BJ (cell line): ENCODE measurements around the gene MCU. TPM values are rescaled to one million over a fixed set of nuclear protein-coding genes. Genes with fewer than 3 reads are reported as not detected.

Source experiments
- CTCF ChIA-PET: fragments of 350-600 bp; formaldehyde crosslinking; extraction: SDS; loops from one replicate; lab custom pipeline; 2021; ENCODE audit warnings: antibody characterized with exemption, inconsistent platforms; lab: Yijun Ruan, JAX
- POLR2A ChIA-PET: fragments of 300-600 bp; sonication (Branson Sonifier 250); formaldehyde crosslinking; extraction: SDS; loops from one replicate; lab custom pipeline; 2021; ENCODE audit warnings: antibody characterized with exemption; lab: Charles Lee
- DNase-seq: peaks from one replicate; pipeline ENCODE4 v3.0.0-alpha.2; 2011; ENCODE audit warnings: low read depth
- H3K27me3 ChIP-seq: 2 replicates; pipeline ENCODE4 v1.6.0; 2011; ENCODE audit warnings: low read length; ENCODE audit not compliant: control insufficient read depth, insufficient read depth
- H3K36me3 ChIP-seq: 2 replicates; pipeline ENCODE4 v1.5.1; 2011; ENCODE audit warnings: low read length; ENCODE audit not compliant: control insufficient read depth, insufficient read depth
- H3K4me3 ChIP-seq: 2 replicates; pipeline ENCODE4 v1.5.1; 2011; ENCODE audit warnings: low read depth, mild to moderate bottlenecking, control low read depth, low read length
- CTCF ChIP-seq: IDR thresholded peaks from 2 replicates; pipeline ENCODE4 v1.5.1; 2011; ENCODE audit warnings: low read depth, mild to moderate bottlenecking, control low read depth, inconsistent platforms, low read length, moderate library complexity; ENCODE audit not compliant: insufficient read depth
- polyA plus RNA-seq: library from polyadenylated mRNA; depleted of rRNA; stranded (reverse); fragments of >200 nt; gene quantifications from 2 replicates; pipeline ENCODE4 v1.2.3, GENCODE V29; 2011

Gene MCU
- polyA plus RNA-seq, 1 experiment: 78.7 TPM

DNA sequence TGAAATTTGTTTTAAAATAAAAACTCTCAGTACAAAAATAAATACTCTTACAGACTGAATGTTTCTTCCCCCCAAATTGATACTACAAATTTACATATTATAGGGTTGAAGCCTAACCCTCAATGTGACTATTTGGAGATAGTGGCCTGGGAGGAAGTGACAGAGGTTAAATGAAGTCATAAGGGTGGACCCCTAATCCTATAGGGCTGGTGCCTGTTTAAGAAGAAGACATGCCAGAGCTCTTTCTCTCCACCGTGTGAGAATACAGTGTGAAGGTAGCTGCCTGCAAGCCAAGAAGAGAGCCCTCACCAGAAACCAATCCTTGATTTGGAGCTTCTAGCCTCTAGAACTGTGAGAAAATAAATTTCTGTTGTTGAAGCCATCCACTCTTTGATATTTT lies 67.6 kb downstream of the MCU start:
- H3K27me3 ChIP-seq: no peaks in the 10 kb centered on the region
- no peak for TF ChIP-seq CTCF
- peaks cover under 1% of the 10 kb centered on the region; the same call in 1 of the 2 replicates for H3K36me3 ChIP-seq
- POLR2A ChIA-PET: interaction anchor here (0.6 kb wide), 1 partner anchor 72 kb away, joined by 4 read pairs; no protein-coding TSS in a partner anchor
- DNase-seq: no peak
- H3K4me3 ChIP-seq: no peak overlapping the region
- CTCF ChIA-PET: interaction anchor here (0.7 kb wide), 1 partner anchor 608 kb away, joined by 3 read pairs; no protein-coding TSS in a partner anchor

DNA sequence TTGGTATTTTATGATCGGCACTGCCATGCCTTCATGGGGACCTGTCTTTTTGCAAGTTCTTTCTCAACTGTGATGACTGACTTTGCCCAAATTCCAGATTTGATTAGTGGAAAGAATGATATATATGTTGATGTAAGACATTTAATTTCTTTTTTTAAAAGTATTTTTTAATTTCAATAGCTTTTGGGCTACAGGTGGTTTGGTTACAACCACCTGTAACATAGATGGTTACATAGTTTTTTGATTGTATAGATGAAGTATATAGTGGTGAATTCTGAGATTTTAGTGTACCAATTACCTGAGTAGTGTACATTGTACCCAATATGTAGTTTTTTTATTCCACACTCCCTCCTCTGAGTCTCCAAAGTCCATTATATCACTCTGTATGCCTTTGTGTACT lies 69.6 kb downstream of the MCU start:
- no peak for TF ChIP-seq CTCF
- Histone ChIP-seq H3K4me3 (no peak overlapping the region), H3K27me3 (no peaks in the 10 kb centered on the region), H3K36me3 (no peaks in the 10 kb centered on the region)
- DNase-seq: no peak
- POLR2A ChIA-PET: no interaction called here
- CTCF ChIA-PET: interaction anchor here (1.1 kb wide), 1 partner anchor 68 kb away, joined by 3 read pairs; no protein-coding TSS in a partner anchor

- H3K27me3 ChIP-seq: no peaks in the 10 kb centered on the region
- DNase-seq: no peak
- H3K36me3 ChIP-seq: no peaks in the 10 kb centered on the region
- TF ChIP-seq CTCF: no peak
- ChIA-PET CTCF (interaction anchor here (1.1 kb wide), 1 partner anchor 69 kb away, joined by 3 read pairs; no protein-coding TSS in a partner anchor), POLR2A (no interaction called here)
- H3K4me3 ChIP-seq: no peak overlapping the region
Measured at GRCh38 chr10:72762042-72762441, 70.1 kb downstream of the MCU start.

GRCh38 chr10:72763201-72763600 lies 71.3 kb downstream of the MCU start:
- ChIA-PET CTCF (interaction anchor here (0.6 to 1.6 kb wide), 2 partner anchors 360 to 399 kb away, joined by 3 to 7 read pairs; no protein-coding TSS in a partner anchor), POLR2A (no interaction called here)
- no peak for DNase-seq
- no peaks in the 10 kb centered on the region for H3K27me3 ChIP-seq
- no peak overlapping the region for H3K4me3 ChIP-seq
- no peaks in the 10 kb centered on the region for H3K36me3 ChIP-seq
- no peak for TF ChIP-seq CTCF

DNA sequence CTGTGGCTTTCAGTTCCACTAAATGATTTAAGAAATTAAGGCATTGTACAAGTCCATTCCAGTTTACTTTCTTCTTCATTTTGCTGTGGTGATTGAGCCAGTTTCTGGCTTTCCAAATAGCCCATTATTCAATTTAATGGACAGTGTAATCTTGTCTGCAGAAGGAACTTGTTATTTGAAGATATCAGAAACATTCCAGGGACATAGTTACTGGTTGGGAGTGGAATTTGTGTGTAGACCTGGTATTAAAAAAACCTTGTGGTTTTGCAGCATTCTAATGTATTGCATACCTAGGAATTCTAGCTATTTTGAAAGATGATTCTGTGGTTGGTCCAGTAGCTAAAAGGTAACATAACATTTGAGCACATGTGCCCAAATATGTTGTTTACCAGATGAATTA lies 72.2 kb downstream of the MCU start:
- no peak for TF ChIP-seq CTCF
- Histone ChIP-seq H3K4me3 (no peak overlapping the region), H3K27me3 (no peaks in the 10 kb centered on the region), H3K36me3 (no peaks in the 10 kb centered on the region)
- CTCF ChIA-PET: interaction anchor here (1.0 to 1.6 kb wide), 2 partner anchors 70 to 400 kb away, joined by 3 to 7 read pairs; no protein-coding TSS in a partner anchor
- DNase-seq: peak; percentile 93
- POLR2A ChIA-PET: no interaction called here
